DLD1 (cell line): Measurements from ENCODE around the gene KLKB1.
"Not testable (repeated sequence)": the region's sequence is repeated elsewhere in the genome, so short reads cannot be mapped to it uniquely, and the experiment has no call there.

Source experiments
- in situ Hi-C: cut with HindIII; loops from 2 replicates; pipeline ENCODE4 v1.10.0; 2017; ENCODE audit warnings: low sequenced_read_pairs

Gene KLKB1

GRCh38 chr4:186226521-186227189 is 652 bp upstream of the KLKB1 start:
- in situ Hi-C loops: no loop called here

- in situ Hi-C loops: no loop called here
These were observed 622 bp downstream of the KLKB1 start for GRCh38 chr4:186227744-186228513.

- in situ Hi-C loops: no loop called here
These were observed 1.2 kb downstream of the KLKB1 start for GRCh38 chr4:186228514-186228894.

GRCh38 chr4:186234367-186234766 is 7.1 kb downstream of the KLKB1 start:
- in situ Hi-C loops: no loop called here

GRCh38 chr4:186236126-186236525 is 8.8 kb downstream of the KLKB1 start:
- in situ Hi-C loops: no loop called here

- in situ Hi-C loops: no loop called here
These were observed 13.1 kb downstream of the KLKB1 start for GRCh38 chr4:186240452-186240847.

GRCh38 chr4:186240848-186241491 is 13.7 kb downstream of the KLKB1 start:
- in situ Hi-C loops: no loop called here

GRCh38 chr4:186241616-186242015 is 14.3 kb downstream of the KLKB1 start:
- in situ Hi-C loops: no loop called here

- in situ Hi-C loops: not testable (repeated sequence)
These were observed 14.7 kb downstream of the KLKB1 start for GRCh38 chr4:186242031-186242430.

- in situ Hi-C loops: no loop called here
These were observed 16.0 kb downstream of the KLKB1 start for GRCh38 chr4:186243331-186243730.

- in situ Hi-C loops: no loop called here
These were observed 17.5 kb downstream of the KLKB1 start for GRCh38 chr4:186244835-186245234.

- in situ Hi-C loops: not testable (repeated sequence)
These were observed 19.9 kb downstream of the KLKB1 start for GRCh38 chr4:186247062-186247752.

- in situ Hi-C loops: no loop called here
These were observed 21.3 kb downstream of the KLKB1 start for GRCh38 chr4:186248643-186249042.

GRCh38 chr4:186249785-186250754 is 22.8 kb downstream of the KLKB1 start:
- in situ Hi-C loops: no loop called here

GRCh38 chr4:186250760-186251159 is 23.5 kb downstream of the KLKB1 start:
- in situ Hi-C loops: no loop called here

GRCh38 chr4:186255122-186255521 is 27.8 kb downstream of the KLKB1 start:
- in situ Hi-C loops: no loop called here

- in situ Hi-C loops: no loop called here
These were observed 31.0 kb downstream of the KLKB1 start for GRCh38 chr4:186258216-186258811.

- in situ Hi-C loops: no loop called here
These were observed 32.8 kb downstream of the KLKB1 start for GRCh38 chr4:186260117-186260503.

GRCh38 chr4:186260504-186261448 is 33.5 kb downstream of the KLKB1 start:
- in situ Hi-C loops: no loop called here
